HL-60 (cell line): Measurements from ENCODE around the gene SLC25A21.

Experiments used
- DNase-seq, 2 experiments: peaks; one replicate each; pipeline ENCODE4 v3.0.0-alpha.2; 2010 to 2020; ENCODE audit warnings: low read depth in 1 of 2, low spot score in 1 of 2
- H3K27ac ChIP-seq: fragments of 250-450 bp; sonication (Bioruptor Pico); replicated peaks from 2 replicates; pipeline ENCODE4 v1.5.1; 2020; ENCODE audit warnings: mild to moderate bottlenecking, moderate library complexity
- H3K27me3 ChIP-seq: fragments of 250-450 bp; sonication (Bioruptor Pico); 2 replicates; pipeline ENCODE4 v1.5.1; 2021; ENCODE audit warnings: mild to moderate bottlenecking, moderate library complexity; ENCODE audit not compliant: insufficient read depth, poor library complexity, severe bottlenecking
- H3K4me3 ChIP-seq: replicated peaks from 2 replicates; pipeline ENCODE4 v1.5.1; 2011; ENCODE audit warnings: mild to moderate bottlenecking, control low read depth, low read length; ENCODE audit not compliant: insufficient read depth
- GABPA ChIP-seq: IDR thresholded peaks from 2 replicates; pipeline ENCODE4 v1.6.1; 2012; ENCODE audit warnings: low read depth
- POLR2AphosphoS5 ChIP-seq: IDR thresholded peaks from 2 replicates; pipeline ENCODE4 v1.6.1; 2012; ENCODE audit warnings: low read depth
- REST ChIP-seq: IDR thresholded peaks from 2 replicates; pipeline ENCODE4 v1.6.1; 2012; ENCODE audit warnings: low read depth; ENCODE audit not compliant: insufficient replicate concordance
- SPI1 ChIP-seq: IDR thresholded peaks from 2 replicates; pipeline ENCODE4 v1.6.1; 2012; ENCODE audit warnings: low read depth, mild to moderate bottlenecking, borderline replicate concordance
- TF ChIP-seq, protein P1 (sequence below): IDR thresholded peaks from one replicate; pipeline ENCODE4 v1.5.1; 2011; ENCODE audit warnings: low read length, control low read depth, inconsistent platforms; ENCODE audit not compliant: insufficient read depth

SLC25A21 gene

GRCh38 chr14:37172936-37173614 lies 669 bp upstream of the SLC25A21 start:
- no peak for DNase-seq
- Histone ChIP-seq H3K27me3 (peaks cover 22% of the 10 kb centered on the region), H3K27ac (no peak overlapping the region), H3K4me3 (no peak overlapping the region)
- TF ChIP-seq, protein P1, sequence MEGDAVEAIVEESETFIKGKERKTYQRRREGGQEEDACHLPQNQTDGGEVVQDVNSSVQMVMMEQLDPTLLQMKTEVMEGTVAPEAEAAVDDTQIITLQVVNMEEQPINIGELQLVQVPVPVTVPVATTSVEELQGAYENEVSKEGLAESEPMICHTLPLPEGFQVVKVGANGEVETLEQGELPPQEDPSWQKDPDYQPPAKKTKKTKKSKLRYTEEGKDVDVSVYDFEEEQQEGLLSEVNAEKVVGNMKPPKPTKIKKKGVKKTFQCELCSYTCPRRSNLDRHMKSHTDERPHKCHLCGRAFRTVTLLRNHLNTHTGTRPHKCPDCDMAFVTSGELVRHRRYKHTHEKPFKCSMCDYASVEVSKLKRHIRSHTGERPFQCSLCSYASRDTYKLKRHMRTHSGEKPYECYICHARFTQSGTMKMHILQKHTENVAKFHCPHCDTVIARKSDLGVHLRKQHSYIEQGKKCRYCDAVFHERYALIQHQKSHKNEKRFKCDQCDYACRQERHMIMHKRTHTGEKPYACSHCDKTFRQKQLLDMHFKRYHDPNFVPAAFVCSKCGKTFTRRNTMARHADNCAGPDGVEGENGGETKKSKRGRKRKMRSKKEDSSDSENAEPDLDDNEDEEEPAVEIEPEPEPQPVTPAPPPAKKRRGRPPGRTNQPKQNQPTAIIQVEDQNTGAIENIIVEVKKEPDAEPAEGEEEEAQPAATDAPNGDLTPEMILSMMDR, result no peak

DNA sequence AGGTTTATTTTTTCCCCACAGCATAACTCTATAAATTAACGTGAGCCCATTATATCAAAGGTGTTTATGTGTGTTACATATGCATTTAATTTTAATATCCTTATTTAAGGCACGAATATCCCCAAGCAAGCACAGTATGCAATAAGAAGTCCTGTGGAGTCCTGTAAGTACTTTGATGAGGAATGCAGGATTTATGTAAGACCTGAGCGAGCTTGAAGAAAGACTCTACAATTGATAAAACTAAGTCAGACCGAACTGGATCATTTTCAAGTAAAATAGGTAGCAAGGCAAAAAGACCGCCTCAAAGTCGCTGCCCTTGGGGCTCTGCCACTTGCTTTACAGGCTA lies 755 bp downstream of the SLC25A21 start:
- TF ChIP-seq POLR2AphosphoS5 (no peak), REST (no peak), SPI1 (no peak), GABPA (no peak)
- TF ChIP-seq, protein P1, result no peak
- Histone ChIP-seq H3K27me3 (peaks cover 22% of the 10 kb centered on the region), H3K4me3 (no peak overlapping the region), H3K27ac (no peak overlapping the region)
- DNase-seq, result no peak

DNA sequence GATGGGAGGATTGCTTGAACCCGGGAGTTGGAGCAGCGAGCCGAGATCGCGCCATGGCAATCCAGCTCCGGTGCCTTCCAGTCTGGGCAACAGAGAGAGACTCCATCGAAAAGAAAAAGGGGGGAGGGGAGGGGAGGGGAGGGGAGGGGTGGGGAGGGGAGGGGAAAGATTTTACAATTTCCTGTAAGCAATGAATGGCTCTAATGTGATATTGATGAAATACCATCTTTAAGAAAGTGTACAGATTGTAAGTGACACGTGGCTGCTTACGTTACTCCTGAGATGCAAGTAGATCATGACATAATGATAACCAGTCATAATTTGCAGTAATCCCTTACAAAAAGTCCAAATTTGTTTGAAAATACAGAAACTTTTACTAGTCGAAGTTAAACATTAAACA lies 1.4 kb downstream of the SLC25A21 start:
- Histone ChIP-seq H3K4me3 (no peak overlapping the region), H3K27ac (no peak overlapping the region), H3K27me3 (peaks cover 22% of the 10 kb centered on the region)
- TF ChIP-seq POLR2AphosphoS5 (no peak), REST (no peak), SPI1 (no peak), GABPA (no peak)
- TF ChIP-seq, protein P1, result no peak
- no peak for DNase-seq

DNA sequence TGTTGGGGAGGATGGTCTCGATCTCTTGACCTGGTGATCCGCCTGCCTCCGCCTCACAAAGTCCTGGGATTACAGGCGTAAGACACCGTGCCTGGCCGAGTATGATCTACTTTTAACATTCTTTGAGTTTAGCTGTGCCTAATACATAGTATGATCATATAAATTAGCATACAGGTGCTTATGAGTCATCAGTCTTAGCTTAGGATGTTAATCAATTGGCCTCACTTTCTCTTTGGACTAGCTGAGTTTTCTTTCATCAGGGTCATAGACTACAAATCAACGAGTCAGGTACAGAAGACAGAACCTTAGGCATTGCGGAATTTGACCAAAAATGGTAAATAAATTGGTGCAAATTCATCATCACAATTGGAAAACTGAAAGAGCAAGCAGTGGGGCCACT lies 2.2 kb downstream of the SLC25A21 start:
- DNase-seq, result no peak
- H3K4me3 ChIP-seq, result no peak overlapping the region
- peaks cover 22% of the 10 kb centered on the region for H3K27me3 ChIP-seq
- TF ChIP-seq SPI1 (no peak), REST (no peak), GABPA (no peak), POLR2AphosphoS5 (no peak)
- TF ChIP-seq, protein P1, result no peak
- no peak overlapping the region for H3K27ac ChIP-seq
